Activated CD8-positive, alpha-beta memory T cell treated with anti-CD3 and anti-CD28 coated beads, Interleukin-2, amount 50 U/mL, for 24 hours (primary cell): ENCODE measurements around the gene ADAM15.
A peak's percentile ranks its signal among the peaks of the same experiment; 100 is the strongest.

ENCODE experiments used
- DNase-seq: peaks from one replicate; pipeline ENCODE4 v3.0.0-alpha.2; 2020; ENCODE audit errors: extremely low read depth

Gene ADAM15

GRCh38 chr1:155050560-155051341 lies at the start of gene ADAM15:
Gene ADAM15, plus strand, starts transcription at chr1:155051316. Its CDS starts 71 bp downstream, at chr1:155051387.
- peak; percentile 36 for DNase-seq

GRCh38 chr1:155001425-155001674 lies 49.8 kb upstream of the ADAM15 start:
- no peak for DNase-seq

DNA sequence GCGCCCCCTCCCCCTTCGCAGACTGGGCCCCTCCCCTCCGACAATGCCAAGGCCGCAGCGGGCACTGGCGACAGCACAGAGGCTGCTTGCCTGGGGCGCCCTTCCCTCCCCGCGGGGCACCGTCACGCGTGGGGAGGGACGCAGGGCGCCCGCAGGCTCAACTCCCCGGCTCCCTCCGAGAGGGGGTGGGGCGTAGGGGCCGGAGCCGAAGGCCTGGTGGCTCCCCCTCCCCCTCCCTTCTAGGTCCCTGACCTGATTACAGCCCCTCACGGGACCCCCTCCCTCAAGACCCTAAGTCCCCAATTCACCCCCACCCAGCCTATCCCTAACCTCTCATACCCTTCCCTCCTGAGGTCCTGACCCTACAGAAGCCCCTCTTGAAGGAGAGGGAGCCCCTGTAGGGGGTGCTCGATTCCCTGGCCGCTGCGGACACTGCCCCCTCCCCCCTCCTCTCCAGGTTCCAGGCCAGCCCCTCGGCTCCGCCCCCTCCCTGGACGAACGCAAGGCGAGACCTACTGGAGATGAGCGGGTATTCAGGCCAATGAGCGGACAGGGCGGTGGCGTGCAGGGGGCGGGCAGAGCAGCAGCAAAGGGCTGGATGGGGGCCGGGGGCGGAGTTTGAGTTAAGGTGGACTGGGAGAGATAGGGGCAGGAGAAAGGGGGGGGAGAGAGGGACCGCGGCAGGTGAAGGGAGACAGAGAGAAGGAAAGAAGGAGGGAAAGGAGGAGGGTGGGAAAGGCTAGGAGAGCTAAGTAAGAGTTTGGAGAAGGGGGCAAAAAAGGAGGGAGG lies 49.2 kb upstream of the ADAM15 start:
- DNase-seq: peak; percentile 98

DNA sequence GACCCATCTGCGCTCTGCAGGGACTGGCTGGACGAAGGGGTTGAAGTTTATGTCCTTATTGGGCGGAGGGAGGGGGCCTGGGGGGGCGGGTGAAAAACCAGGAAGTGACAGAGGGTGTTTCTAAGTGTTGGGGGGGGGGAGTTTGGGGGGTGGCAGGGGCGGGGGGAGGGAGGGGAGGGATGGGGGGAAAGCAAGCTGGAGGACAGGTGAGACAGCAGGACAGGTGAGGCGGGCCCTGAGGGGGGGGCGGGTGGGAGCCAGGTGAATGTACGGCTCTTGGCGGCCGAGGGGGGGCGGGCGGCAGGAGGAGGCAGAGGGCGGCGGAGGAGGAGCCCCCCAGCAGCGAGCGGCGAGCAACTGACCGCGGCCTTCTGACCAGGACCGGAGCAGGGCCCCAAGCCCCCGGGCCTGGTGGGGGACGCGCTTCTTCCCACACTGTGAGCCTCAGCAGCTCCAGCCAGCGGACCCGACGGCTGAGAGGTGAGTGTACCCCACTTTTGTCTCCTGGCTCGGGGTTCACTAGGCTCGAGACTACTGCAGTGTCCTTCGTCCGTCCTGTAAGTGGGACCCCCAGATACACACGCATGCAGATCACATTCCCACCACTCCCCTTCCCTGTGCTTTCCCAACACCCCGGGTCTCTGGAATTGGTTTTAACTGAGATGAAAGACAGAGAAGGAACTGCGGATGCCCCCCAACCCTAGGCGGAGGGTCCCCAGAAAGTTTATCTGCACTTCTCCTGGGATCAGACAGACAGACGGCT lies 48.5 kb upstream of the ADAM15 start, which contains the start of gene ZBTB7B:
Gene ZBTB7B, plus strand, starts transcription at position 339 of the 763 bp plus-strand sequence. CDS start 11,859 bp downstream, outside the sequence.
- no peak for DNase-seq

- no peak for DNase-seq
Observed at GRCh38 chr1:155003227-155003765, 47.8 kb upstream of the ADAM15 start.

- DNase-seq: no peak
Observed at GRCh38 chr1:155003766-155004351, 47.3 kb upstream of the ADAM15 start.

DNA sequence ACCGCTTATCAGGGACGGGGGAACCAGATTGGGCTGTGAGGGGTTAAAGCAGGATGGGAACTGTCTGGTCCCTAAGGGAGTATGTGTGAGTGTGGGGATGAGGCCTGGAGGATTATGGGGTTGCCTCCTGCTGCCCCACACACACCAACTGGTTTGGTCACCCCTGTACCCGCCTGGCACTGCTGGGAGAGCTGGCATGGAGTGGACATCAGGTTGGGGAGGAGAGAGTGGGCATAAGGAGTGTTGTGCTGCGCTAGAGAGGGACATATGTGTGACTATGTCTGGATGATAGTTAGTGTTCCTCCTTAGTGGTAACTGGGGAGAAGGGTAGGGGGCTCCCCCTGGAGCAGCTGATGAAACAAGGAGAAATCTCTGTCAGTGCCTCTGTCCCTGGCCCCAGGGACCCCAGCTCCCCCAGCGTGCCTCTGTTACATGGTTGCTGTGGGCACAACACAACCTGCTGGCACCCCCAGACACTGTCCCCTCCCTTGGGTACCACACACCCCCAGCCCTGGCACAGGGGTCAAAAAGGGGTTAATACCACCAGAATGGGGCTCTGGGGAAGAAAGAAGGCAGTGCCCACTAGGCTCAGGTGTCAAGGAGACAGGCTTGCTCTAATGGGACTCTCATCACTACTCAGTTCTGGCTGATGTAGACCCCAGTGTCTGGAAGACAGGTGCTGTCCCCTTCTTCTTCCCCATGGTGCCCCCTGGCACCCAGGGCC lies 46.6 kb upstream of the ADAM15 start:
- no peak for DNase-seq

- no peak for DNase-seq
Observed at GRCh38 chr1:155005076-155006011, 45.8 kb upstream of the ADAM15 start.

GRCh38 chr1:155006601-155007101 lies 44.5 kb upstream of the ADAM15 start:
- DNase-seq: no peak

DNA sequence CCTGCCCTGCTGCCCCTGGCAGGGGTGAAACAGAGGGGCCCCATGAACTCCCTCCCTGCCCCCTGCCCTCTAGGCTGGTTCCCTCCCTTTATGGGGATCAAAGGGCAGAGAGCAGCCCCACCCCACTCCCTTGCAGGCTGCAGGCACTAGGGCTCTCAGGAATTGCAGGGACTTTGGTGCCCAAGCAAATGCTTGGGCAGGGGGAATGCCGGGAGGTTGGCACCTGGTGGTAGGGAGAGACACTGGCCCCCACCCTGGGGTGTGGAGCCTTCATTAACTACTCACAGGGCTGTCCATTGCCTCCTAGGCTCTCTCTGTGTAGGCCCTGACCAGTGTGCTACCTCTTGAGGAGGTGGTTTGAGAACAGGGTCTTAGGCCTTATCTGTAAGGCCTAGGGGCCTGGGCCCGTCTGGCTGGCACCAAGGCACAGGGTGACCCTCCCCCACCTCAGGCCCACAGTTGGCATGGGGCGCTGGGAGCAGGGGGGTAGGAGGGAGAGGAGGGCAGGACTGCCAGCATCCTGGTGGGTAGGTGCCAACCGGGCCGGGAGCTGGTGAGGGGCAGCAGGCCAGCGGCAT lies 43.8 kb upstream of the ADAM15 start:
- DNase-seq: no peak

GRCh38 chr1:155008015-155008941 lies 42.8 kb upstream of the ADAM15 start:
- DNase-seq: no peak

GRCh38 chr1:155009221-155009711 lies 41.9 kb upstream of the ADAM15 start:
- DNase-seq: no peak

GRCh38 chr1:155009742-155010141 lies 41.4 kb upstream of the ADAM15 start:
- no peak for DNase-seq

GRCh38 chr1:155010211-155010918 lies 40.8 kb upstream of the ADAM15 start:
- DNase-seq: no peak

GRCh38 chr1:155011004-155011416 lies 40.1 kb upstream of the ADAM15 start:
- DNase-seq: no peak

DNA sequence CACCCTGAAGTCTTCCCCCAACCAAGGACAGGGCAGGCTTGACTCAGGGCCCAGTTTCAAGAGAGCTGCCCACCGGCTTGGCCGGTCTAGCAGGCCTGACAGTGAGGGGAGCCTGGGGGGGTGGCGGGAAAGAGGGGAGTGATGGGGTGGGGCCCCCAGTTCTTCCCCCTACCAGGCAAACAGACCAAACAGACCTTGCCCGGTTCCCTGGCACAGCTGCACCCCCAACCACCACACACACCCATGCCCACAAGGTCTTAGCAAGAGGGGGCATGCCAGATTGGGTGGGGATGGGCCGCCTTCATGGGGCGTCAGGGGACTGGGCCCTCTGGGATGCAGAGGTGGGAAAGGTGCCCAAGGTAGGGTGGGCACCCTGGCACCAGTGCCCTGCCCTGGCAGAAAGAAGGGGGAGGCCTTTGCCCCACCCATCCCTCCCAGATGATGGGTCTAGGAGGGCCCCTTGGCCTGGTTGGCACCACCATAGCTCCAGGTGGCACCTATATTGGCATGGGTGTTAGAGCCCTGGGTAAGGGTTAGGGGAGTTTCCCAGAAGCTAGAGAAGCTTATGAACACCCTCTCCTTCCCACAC lies 39.6 kb upstream of the ADAM15 start:
- no peak for DNase-seq

- no peak for DNase-seq
Observed at GRCh38 chr1:155012026-155012546, 39.0 kb upstream of the ADAM15 start.
